Measurements from ENCODE around the gene SMIM8.
"Not testable (repeated sequence)": the region's sequence is repeated elsewhere in the genome, so short reads cannot be mapped to it uniquely, and the experiment has no call there.

Gene SMIM8

GRCh38 chr6:87315071-87315470 is 7.3 kb upstream of the SMIM8 start:
- H2BK5ac ChIP-seq (ENCODE audit: low read length): no peak overlapping the region

DNA sequence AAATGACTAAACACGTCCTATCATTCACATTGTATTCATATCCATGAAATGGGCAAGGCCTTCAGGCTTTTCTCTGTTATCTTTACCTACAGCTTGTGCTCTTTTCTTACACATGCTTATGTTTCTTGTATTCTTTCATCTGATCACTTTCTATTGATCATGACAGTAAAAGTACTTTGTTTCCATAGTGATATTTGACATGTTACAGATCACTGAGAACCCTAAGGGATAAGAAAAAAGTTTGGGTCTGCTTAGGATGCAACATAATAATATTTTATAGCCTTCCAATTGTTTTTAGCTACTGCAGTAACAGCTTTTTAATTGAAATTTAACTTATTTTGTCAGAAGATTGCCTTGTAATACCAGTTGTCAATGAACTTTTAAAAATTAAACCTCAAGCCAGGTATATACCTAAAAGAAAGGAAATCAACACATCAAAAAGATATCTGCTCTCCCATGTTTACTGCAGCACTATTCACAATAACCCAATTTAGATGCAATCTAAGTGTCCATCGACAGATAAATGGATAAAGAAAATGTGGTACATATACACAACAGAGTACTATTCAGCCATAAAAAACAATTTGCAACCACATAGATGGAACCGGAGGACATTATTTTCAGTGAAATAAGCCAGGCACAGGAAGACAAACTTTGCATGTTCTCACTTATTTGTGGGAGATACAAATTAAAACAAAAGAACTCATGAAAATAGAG is 3.0 kb upstream of the SMIM8 start:
- Histone ChIP-seq H2BK15ac (ENCODE audit: low read length) (no peak overlapping the region), H3K36me3 (replicated peaks in 1 of 2; ENCODE audit: control insufficient read depth in 2 of 2, insufficient read depth in 2 of 2, low read length in 2 of 2) (no peaks in the 10 kb centered on the region), H3K4me2 (ENCODE audit: insufficient read depth, low read length, poor library complexity, severe bottlenecking) (no peak overlapping the region), H3K23ac (ENCODE audit: low read depth, low read length, poor library complexity) (no peak overlapping the region), H3K4me3 (ENCODE audit: low read length in 2 of 2) (no peak overlapping the region), H3K9ac (ENCODE audit: low read depth, low read length, poor library complexity) (no peak overlapping the region), H2BK120ac (ENCODE audit: low read depth, low read length) (no peak overlapping the region), H3K9me3 (replicated peaks in 1 of 2; ENCODE audit: control insufficient read depth in 2 of 2, insufficient read depth in 1 of 2, low read depth in 1 of 2, low read length in 2 of 2) (no peaks in the 10 kb centered on the region), H3K27ac (replicated peaks; ENCODE audit: low read length) (no peak overlapping the region), H2BK12ac (ENCODE audit: low read length) (no peak overlapping the region), H2BK5ac (ENCODE audit: low read length) (no peak overlapping the region), H2AFZ (ENCODE audit: low read length) (no peak overlapping the region), H3K27me3 (ENCODE audit: control insufficient read depth in 3 of 3, insufficient read depth in 3 of 3, low read depth in 1 of 3, low read length in 3 of 3) (no peaks in the 10 kb centered on the region), H3K14ac (ENCODE audit: low read length) (no peak overlapping the region), H3K4me1 (ENCODE audit: control insufficient read depth in 2 of 2, insufficient read depth in 1 of 2, low read depth in 1 of 2, low read length in 2 of 2) (no peaks in the 10 kb centered on the region), H2AK5ac (ENCODE audit: low read depth, low read length) (no peak overlapping the region), H3K79me1 (ENCODE audit: low read depth, low read length) (peaks cover 6% of the 10 kb centered on the region), H3K18ac (ENCODE audit: low read length) (no peak overlapping the region), H3K4ac (ENCODE audit: low read length) (no peak overlapping the region), H4K8ac (ENCODE audit: low read depth, low read length) (no peak overlapping the region), H4K91ac (ENCODE audit: low read depth, low read length, poor library complexity) (no peak overlapping the region)
- DNase-seq (ENCODE audit: low spot score): no peak
- no CpG with 5 or more reads among the region's 3 CpGs for WGBS, 2 donors (ENCODE audit: extremely low coverage in 2 of 2, insufficient read length in 2 of 2, insufficient replicate concordance in 1 of 2)

More at GRCh38 chr6:87315071-87315470, 7.3 kb upstream of the SMIM8 start:
- Histone ChIP-seq H2AK5ac (ENCODE audit: low read depth, low read length) (no peak overlapping the region), H3K27me3 (ENCODE audit: control insufficient read depth in 3 of 3, insufficient read depth in 3 of 3, low read depth in 1 of 3, low read length in 3 of 3) (peaks cover 0 to 6% (median 0%) of the 10 kb centered on the region in 3 experiments), H3K14ac (ENCODE audit: low read length) (no peak overlapping the region), H3K4ac (ENCODE audit: low read length) (no peak overlapping the region), H3K9ac (ENCODE audit: low read depth, low read length, poor library complexity) (no peak overlapping the region), H2AFZ (ENCODE audit: low read length) (no peak overlapping the region), H3K27ac (replicated peaks; ENCODE audit: low read length) (no peak overlapping the region), H3K4me1 (ENCODE audit: control insufficient read depth in 2 of 2, insufficient read depth in 1 of 2, low read depth in 1 of 2, low read length in 2 of 2) (no peaks in the 10 kb centered on the region), H3K4me3 (ENCODE audit: low read length in 2 of 2) (no peak overlapping the region), H3K4me2 (ENCODE audit: insufficient read depth, low read length, poor library complexity, severe bottlenecking) (no peak overlapping the region), H2BK12ac (ENCODE audit: low read length) (no peak overlapping the region), H3K18ac (ENCODE audit: low read length) (no peak overlapping the region), H4K8ac (ENCODE audit: low read depth, low read length) (no peak overlapping the region), H2BK15ac (ENCODE audit: low read length) (no peak overlapping the region), H3K79me1 (ENCODE audit: low read depth, low read length) (no peaks in the 10 kb centered on the region), H3K36me3 (replicated peaks in 1 of 2; ENCODE audit: control insufficient read depth in 2 of 2, insufficient read depth in 2 of 2, low read length in 2 of 2) (no peaks in the 10 kb centered on the region), H3K9me3 (replicated peaks in 1 of 2; ENCODE audit: control insufficient read depth in 2 of 2, insufficient read depth in 1 of 2, low read depth in 1 of 2, low read length in 2 of 2) (no peaks in the 10 kb centered on the region), H4K91ac (ENCODE audit: low read depth, low read length, poor library complexity) (no peak overlapping the region), H2BK120ac (ENCODE audit: low read depth, low read length) (no peak overlapping the region), H3K23ac (ENCODE audit: low read depth, low read length, poor library complexity) (no peak overlapping the region)
- DNase-seq (ENCODE audit: low spot score): no peak
- no CpG with 5 or more reads among the region's 3 CpGs for WGBS, 2 donors (ENCODE audit: extremely low coverage in 2 of 2, insufficient read length in 2 of 2, insufficient replicate concordance in 1 of 2)

GRCh38 chr6:87323880-87324279 is 1.5 kb downstream of the SMIM8 start:
- not testable (repeated sequence) for H3K27me3 ChIP-seq (ENCODE audit: control insufficient read depth in 3 of 3, insufficient read depth in 3 of 3, low read depth in 1 of 3, low read length in 3 of 3); H3K4me3 ChIP-seq (ENCODE audit: low read length in 2 of 2); H2BK12ac ChIP-seq (ENCODE audit: low read length); H3K4ac ChIP-seq (ENCODE audit: low read length); H2BK5ac ChIP-seq (ENCODE audit: low read length); H2AFZ ChIP-seq (ENCODE audit: low read length); DNase-seq (ENCODE audit: low spot score); H3K23ac ChIP-seq (ENCODE audit: low read depth, low read length, poor library complexity); H2AK5ac ChIP-seq (ENCODE audit: low read depth, low read length); H3K27ac ChIP-seq (replicated peaks; ENCODE audit: low read length); H2BK15ac ChIP-seq (ENCODE audit: low read length); H3K18ac ChIP-seq (ENCODE audit: low read length); H2BK120ac ChIP-seq (ENCODE audit: low read depth, low read length); H3K14ac ChIP-seq (ENCODE audit: low read length); H4K91ac ChIP-seq (ENCODE audit: low read depth, low read length, poor library complexity); H3K9me3 ChIP-seq (replicated peaks in 1 of 2; ENCODE audit: control insufficient read depth in 2 of 2, insufficient read depth in 1 of 2, low read depth in 1 of 2, low read length in 2 of 2); H3K36me3 ChIP-seq (replicated peaks in 1 of 2; ENCODE audit: control insufficient read depth in 2 of 2, insufficient read depth in 2 of 2, low read length in 2 of 2); H3K4me1 ChIP-seq (ENCODE audit: control insufficient read depth in 2 of 2, insufficient read depth in 1 of 2, low read depth in 1 of 2, low read length in 2 of 2); H3K4me2 ChIP-seq (ENCODE audit: insufficient read depth, low read length, poor library complexity, severe bottlenecking); H3K9ac ChIP-seq (ENCODE audit: low read depth, low read length, poor library complexity); H4K8ac ChIP-seq (ENCODE audit: low read depth, low read length); H3K79me1 ChIP-seq (ENCODE audit: low read depth, low read length)
- no CpG with 5 or more reads among the region's 1 CpG for WGBS, 2 donors (ENCODE audit: extremely low coverage in 2 of 2, insufficient read length in 2 of 2, insufficient replicate concordance in 1 of 2)

- Histone ChIP-seq H2BK5ac (ENCODE audit: low read length) (no peak overlapping the region), H3K4ac (ENCODE audit: low read length) (no peak overlapping the region), H3K4me2 (ENCODE audit: insufficient read depth, low read length, poor library complexity, severe bottlenecking) (no peak overlapping the region), H3K27ac (replicated peaks; ENCODE audit: low read length) (no peak overlapping the region), H3K23ac (ENCODE audit: low read depth, low read length, poor library complexity) (no peak overlapping the region), H2BK15ac (ENCODE audit: low read length) (no peak overlapping the region), H2BK120ac (ENCODE audit: low read depth, low read length) (no peak overlapping the region), H3K36me3 (replicated peaks in 1 of 2; ENCODE audit: control insufficient read depth in 2 of 2, insufficient read depth in 2 of 2, low read length in 2 of 2) (no peaks in the 10 kb centered on the region), H2BK12ac (ENCODE audit: low read length) (no peak overlapping the region), H3K27me3 (ENCODE audit: control insufficient read depth in 3 of 3, insufficient read depth in 3 of 3, low read depth in 1 of 3, low read length in 3 of 3) (no peaks in the 10 kb centered on the region), H2AFZ (ENCODE audit: low read length) (no peak overlapping the region), H2AK5ac (ENCODE audit: low read depth, low read length) (no peak overlapping the region), H3K79me1 (ENCODE audit: low read depth, low read length) (no peaks in the 10 kb centered on the region), H3K9ac (ENCODE audit: low read depth, low read length, poor library complexity) (no peak overlapping the region), H3K18ac (ENCODE audit: low read length) (no peak overlapping the region), H3K4me1 (ENCODE audit: control insufficient read depth in 2 of 2, insufficient read depth in 1 of 2, low read depth in 1 of 2, low read length in 2 of 2) (peaks cover 0 to 1% of the 10 kb centered on the region in 2 donors), H3K14ac (ENCODE audit: low read length) (no peak overlapping the region), H3K9me3 (replicated peaks in 1 of 2; ENCODE audit: control insufficient read depth in 2 of 2, insufficient read depth in 1 of 2, low read depth in 1 of 2, low read length in 2 of 2) (peaks cover 0 to 7% of the 10 kb centered on the region in 2 donors), H4K91ac (ENCODE audit: low read depth, low read length, poor library complexity) (no peak overlapping the region), H3K4me3 (ENCODE audit: low read length in 2 of 2) (no peak overlapping the region), H4K8ac (ENCODE audit: low read depth, low read length) (no peak overlapping the region)
- DNase-seq (ENCODE audit: low spot score): no peak
Measured at GRCh38 chr6:87330961-87331360, 8.6 kb downstream of the SMIM8 start.

Data from neuronal stem cell (in vitro differentiated cells).